ENCODE measurements around the gene E2F1. TPM values are rescaled to one million over a fixed set of nuclear protein-coding genes. Genes with fewer than 3 reads are reported as not detected.

Gene E2F1
- total and polyA plus RNA-seq, 2 of the 4 experiments (the other 2 are of a cell fraction): 10.9 to 14.0 TPM

Other genes starting within 250 kb of the E2F1 start
- gene SNTA1, start 242.6 kb downstream of the E2F1 start, total RNA-seq (2012; rRNA removed): 13.3 and 15.4 TPM in 2 replicates
- gene SNTA1, start 242.6 kb downstream of the E2F1 start, polyA plus RNA-seq (2012; rRNA removed): 10.6 and 12.1 TPM in 2 replicates
- gene CBFA2T2, start 196.3 kb downstream of the E2F1 start, total RNA-seq (2012; rRNA removed): 3.3 and 3.8 TPM in 2 replicates
- 6.2 and 6.3 TPM in 2 replicates for gene CBFA2T2, start 196.3 kb downstream of the E2F1 start, polyA plus RNA-seq (2012; rRNA removed)
- under 0.01 TPM in 2 replicates for gene C20orf144, start 24.1 kb downstream of the E2F1 start, total RNA-seq (2012; rRNA removed)
- 0.16 and 0.19 TPM in 2 replicates for gene C20orf144, start 24.1 kb downstream of the E2F1 start, polyA plus RNA-seq (2012; rRNA removed)
- gene ACTL10, start 19.4 kb downstream of the E2F1 start, total RNA-seq (2012; rRNA removed): 0.18 and 0.28 TPM in 2 replicates
- gene ACTL10, start 19.4 kb downstream of the E2F1 start, polyA plus RNA-seq (2012; rRNA removed): 0.43 and 0.49 TPM in 2 replicates
- 8.6 and 10.0 TPM in 2 replicates for gene NECAB3, start 12.0 kb downstream of the E2F1 start, total RNA-seq (2012; rRNA removed)
- gene NECAB3, start 12.0 kb downstream of the E2F1 start, polyA plus RNA-seq (2012; rRNA removed): 28.4 and 28.5 TPM in 2 replicates
- 2.2 and 3.6 TPM in 2 replicates for gene PXMP4, start 33.9 kb upstream of the E2F1 start, total RNA-seq (2012; rRNA removed)
- gene PXMP4, start 33.9 kb upstream of the E2F1 start, polyA plus RNA-seq (2012; rRNA removed): 7.1 TPM in 2 replicates
- gene ZNF341, start 45.6 kb upstream of the E2F1 start, total RNA-seq (2012; rRNA removed): 1.1 TPM in 2 replicates
- gene ZNF341, start 45.6 kb upstream of the E2F1 start, polyA plus RNA-seq (2012; rRNA removed): 3.4 TPM in 2 replicates
- 30.3 and 40.5 TPM in 2 replicates for gene CHMP4B, start 125.0 kb upstream of the E2F1 start, total RNA-seq (2012; rRNA removed)
- 84.7 and 94.8 TPM in 2 replicates for gene CHMP4B, start 125.0 kb upstream of the E2F1 start, polyA plus RNA-seq (2012; rRNA removed)